ENCODE results near the gene RNF43. TPM values are rescaled to one million over a fixed set of nuclear protein-coding genes. Genes with fewer than 3 reads are reported as not detected.

The RNF43 gene
- total RNA-seq, 5 donors from 2014 or later (not counting 1 experiment from before 2014, with no cell fraction given): 1.2 to 4.0 (median 1.8) TPM

- peaks cover 47 to 60% (median 55%) of the 10 kb centered on the region in 3 donors for H3K4me1 Mint-ChIP-seq
- H3K36me3 ChIP-seq (ENCODE audit: control insufficient read depth in 2 of 2, extremely low read depth in 1 of 2, insufficient read depth in 1 of 2, low read length in 1 of 2): no peaks in the 10 kb centered on the region
- POLR2A ChIA-PET: interaction anchor here in 1 of 2 donors (1.4 kb wide), 1 partner anchor 26 kb away, joined by 3 read pairs; no protein-coding TSS in a partner anchor
- H3K27me3 ChIP-seq (replicated peaks in 1 of 2; ENCODE audit: control insufficient read depth in 2 of 2, extremely low read depth in 1 of 2, insufficient read depth in 2 of 2, low read length in 1 of 2): no peaks in the 10 kb centered on the region
- H3K27me3 Mint-ChIP-seq: no peaks in the 10 kb centered on the region
- no peak overlapping the region for H3K4me3 ChIP-seq (ENCODE audit: control insufficient read depth in 1 of 2, extremely low read depth in 1 of 2, low read length in 1 of 2)
- H3K36me3 Mint-ChIP-seq: no peaks in the 10 kb centered on the region
- DNase-seq (no peak), ATAC-seq (replicated peaks in 1 of 4) (no peak)
- no peaks in the 10 kb centered on the region for H3K9me3 ChIP-seq
- CTCF ChIA-PET: interaction anchor here (0.5 to 2.4 kb wide), 4 partner anchors 36 to 565 kb away, joined by 4 to 7 read pairs (median 5); no protein-coding TSS in a partner anchor
- 100% methylated on average over 2 of the region's 3 CpGs for WGBS (ENCODE audit: insufficient coverage)
- peak overlapping the region; percentile 81 to 83 for H3K27ac Mint-ChIP-seq
- H3K9me3 Mint-ChIP-seq: no peaks in the 10 kb centered on the region
- H3K4me1 ChIP-seq (ENCODE audit: control insufficient read depth in 1 of 2, extremely low read depth in 1 of 2, insufficient read depth in 2 of 2, low read length in 2 of 2): peaks cover 37 to 38% of the 10 kb centered on the region in 2 experiments
- H3K27ac ChIP-seq (ENCODE audit: low read length): peak overlapping the region; percentile 40
- H3K4me3 Mint-ChIP-seq: peak overlapping the region in 1 of 3 donors; percentile 5
Measured at GRCh38 chr17:58381124-58382035, 36.0 kb downstream of the RNF43 start.

- no peaks in the 10 kb centered on the region for H3K9me3 Mint-ChIP-seq
- Histone ChIP-seq H3K4me1 (ENCODE audit: control insufficient read depth in 1 of 2, extremely low read depth in 1 of 2, insufficient read depth in 2 of 2, low read length in 2 of 2) (peaks cover 37 to 38% of the 10 kb centered on the region in 2 experiments), H3K27me3 (replicated peaks in 1 of 2; ENCODE audit: control insufficient read depth in 2 of 2, extremely low read depth in 1 of 2, insufficient read depth in 2 of 2, low read length in 1 of 2) (no peaks in the 10 kb centered on the region), H3K27ac (ENCODE audit: low read length) (no peak overlapping the region), H3K36me3 (ENCODE audit: control insufficient read depth in 2 of 2, extremely low read depth in 1 of 2, insufficient read depth in 1 of 2, low read length in 1 of 2) (no peaks in the 10 kb centered on the region), H3K4me3 (ENCODE audit: control insufficient read depth in 1 of 2, extremely low read depth in 1 of 2, low read length in 1 of 2) (no peak overlapping the region), H3K9me3 (no peaks in the 10 kb centered on the region)
- H3K4me3 Mint-ChIP-seq: no peak overlapping the region
- ChIA-PET POLR2A (interaction anchor here in 1 of 2 donors (0.5 kb wide), 1 partner anchor 1236 kb away, joined by 3 read pairs; no protein-coding TSS in a partner anchor), CTCF (interaction anchor here in 1 of 2 donors (0.6 kb wide), 1 partner anchor 337 kb away, joined by 3 read pairs; no protein-coding TSS in a partner anchor)
- no peaks in the 10 kb centered on the region for H3K27me3 Mint-ChIP-seq
- peak overlapping the region; percentile 24 to 47 for H3K27ac Mint-ChIP-seq
- H3K36me3 Mint-ChIP-seq: no peaks in the 10 kb centered on the region
- DNase-seq: no peak
- ATAC-seq (replicated peaks in 1 of 4): no peak
- H3K4me1 Mint-ChIP-seq: peaks cover 47 to 60% (median 55%) of the 10 kb centered on the region in 3 donors
- no CpG with 5 or more reads among the region's 5 CpGs for whole genome bisulfite sequencing (ENCODE audit: insufficient coverage)
Measured at GRCh38 chr17:58380207-58381123, 36.9 kb downstream of the RNF43 start.

GRCh38 chr17:58379511-58379824 is 37.9 kb downstream of the RNF43 start:
- H3K27ac ChIP-seq (ENCODE audit: low read length): no peak overlapping the region
- no peak for ATAC-seq (replicated peaks in 1 of 4)
- Mint-ChIP-seq H3K27me3 (no peaks in the 10 kb centered on the region), H3K4me3 (peak overlapping the region in 1 of 3 donors; percentile 52), H3K36me3 (peaks cover 5% of the 10 kb centered on the region), H3K4me1 (peaks cover 47 to 53% (median 53%) of the 10 kb centered on the region in 3 donors), H3K9me3 (no peaks in the 10 kb centered on the region), H3K27ac (peak overlapping the region in 1 of 2 donors; percentile 59)
- no peaks in the 10 kb centered on the region for H3K27me3 ChIP-seq (replicated peaks in 1 of 2; ENCODE audit: control insufficient read depth in 2 of 2, extremely low read depth in 1 of 2, insufficient read depth in 2 of 2, low read length in 1 of 2)
- ChIA-PET CTCF (interaction anchor here in 1 of 2 donors (0.9 kb wide), 1 partner anchor 38 kb away, joined by 5 read pairs; the partner anchor contains the start of gene RNF43), POLR2A (interaction anchor here in 1 of 2 donors (0.6 kb wide), 1 partner anchor 323 kb away, joined by 3 read pairs; no protein-coding TSS in a partner anchor)
- H3K36me3 ChIP-seq (ENCODE audit: control insufficient read depth in 2 of 2, extremely low read depth in 1 of 2, insufficient read depth in 1 of 2, low read length in 1 of 2): no peaks in the 10 kb centered on the region
- no CpG with 5 or more reads among the region's 3 CpGs for WGBS (ENCODE audit: insufficient coverage)
- H3K4me1 ChIP-seq (ENCODE audit: control insufficient read depth in 1 of 2, extremely low read depth in 1 of 2, insufficient read depth in 2 of 2, low read length in 2 of 2): peaks cover 37 to 38% of the 10 kb centered on the region in 2 experiments
- H3K4me3 ChIP-seq (ENCODE audit: control insufficient read depth in 1 of 2, extremely low read depth in 1 of 2, low read length in 1 of 2): no peak overlapping the region
- no peaks in the 10 kb centered on the region for H3K9me3 ChIP-seq
- no peak for DNase-seq

GRCh38 chr17:58378733-58379510 is 38.4 kb downstream of the RNF43 start:
- Mint-ChIP-seq H3K4me1 (peaks cover 47 to 53% (median 51%) of the 10 kb centered on the region in 3 donors), H3K27ac (peak overlapping the region; percentile 36 to 59), H3K27me3 (no peaks in the 10 kb centered on the region), H3K9me3 (no peaks in the 10 kb centered on the region), H3K4me3 (peak overlapping the region in 1 of 3 donors; percentile 52), H3K36me3 (peaks cover 5% of the 10 kb centered on the region)
- peak; percentile 44 to 70 (median 60) for ATAC-seq (replicated peaks in 1 of 4)
- Histone ChIP-seq H3K36me3 (ENCODE audit: control insufficient read depth in 2 of 2, extremely low read depth in 1 of 2, insufficient read depth in 1 of 2, low read length in 1 of 2) (no peaks in the 10 kb centered on the region), H3K4me1 (ENCODE audit: control insufficient read depth in 1 of 2, extremely low read depth in 1 of 2, insufficient read depth in 2 of 2, low read length in 2 of 2) (peaks cover 37 to 38% of the 10 kb centered on the region in 2 experiments), H3K27me3 (replicated peaks in 1 of 2; ENCODE audit: control insufficient read depth in 2 of 2, extremely low read depth in 1 of 2, insufficient read depth in 2 of 2, low read length in 1 of 2) (no peaks in the 10 kb centered on the region), H3K27ac (ENCODE audit: low read length) (no peak overlapping the region), H3K9me3 (no peaks in the 10 kb centered on the region), H3K4me3 (ENCODE audit: control insufficient read depth in 1 of 2, extremely low read depth in 1 of 2, low read length in 1 of 2) (no peak overlapping the region)
- DNase-seq: peak in 1 of 35 experiments; percentile 27
- ChIA-PET CTCF (interaction anchor here in 1 of 2 donors (0.9 kb wide), 1 partner anchor 39 kb away, joined by 5 read pairs; the partner anchor contains the start of gene RNF43), POLR2A (interaction anchor here in 1 of 2 donors (0.6 to 0.8 kb wide), 2 partner anchors 26 to 323 kb away, joined by 3 read pairs; no protein-coding TSS in a partner anchor)
- 33% methylated on average over 3 of the region's 8 CpGs for WGBS (ENCODE audit: insufficient coverage)

- no peak overlapping the region for H3K27ac Mint-ChIP-seq
Measured at GRCh38 chr17:58377661-58378060, 39.7 kb downstream of the RNF43 start.

More at GRCh38 chr17:58377661-58378060, 39.7 kb downstream of the RNF43 start:
- WGBS (ENCODE audit: insufficient coverage): 88% methylated on average over 4 of the region's 5 CpGs
- ATAC-seq (replicated peaks in 1 of 4) (no peak), DNase-seq (no peak)
- H3K27me3 Mint-ChIP-seq: no peaks in the 10 kb centered on the region
- Histone ChIP-seq H3K9me3 (no peaks in the 10 kb centered on the region), H3K4me3 (ENCODE audit: control insufficient read depth in 1 of 2, extremely low read depth in 1 of 2, low read length in 1 of 2) (no peak overlapping the region), H3K36me3 (ENCODE audit: control insufficient read depth in 2 of 2, extremely low read depth in 1 of 2, insufficient read depth in 1 of 2, low read length in 1 of 2) (no peaks in the 10 kb centered on the region), H3K27ac (ENCODE audit: low read length) (no peak overlapping the region), H3K27me3 (replicated peaks in 1 of 2; ENCODE audit: control insufficient read depth in 2 of 2, extremely low read depth in 1 of 2, insufficient read depth in 2 of 2, low read length in 1 of 2) (no peaks in the 10 kb centered on the region), H3K4me1 (ENCODE audit: control insufficient read depth in 1 of 2, extremely low read depth in 1 of 2, insufficient read depth in 2 of 2, low read length in 2 of 2) (peaks cover 35 to 36% of the 10 kb centered on the region in 2 experiments)
- peaks cover 6% of the 10 kb centered on the region for H3K36me3 Mint-ChIP-seq
- H3K9me3 Mint-ChIP-seq: no peaks in the 10 kb centered on the region
- POLR2A ChIA-PET: no interaction called here
- CTCF ChIA-PET: no interaction called here
- peaks cover 42 to 50% (median 43%) of the 10 kb centered on the region in 3 donors for H3K4me1 Mint-ChIP-seq
- no peak overlapping the region for H3K4me3 Mint-ChIP-seq
